ENCODE measurements around the gene CTNNA1. TPM values are rescaled to one million over a fixed set of nuclear protein-coding genes. Genes with fewer than 3 reads are reported as not detected.
"Not testable (repeated sequence)": the region's sequence is repeated elsewhere in the genome, so short reads cannot be mapped to it uniquely, and the experiment has no call there.

Gene CTNNA1, protein sequence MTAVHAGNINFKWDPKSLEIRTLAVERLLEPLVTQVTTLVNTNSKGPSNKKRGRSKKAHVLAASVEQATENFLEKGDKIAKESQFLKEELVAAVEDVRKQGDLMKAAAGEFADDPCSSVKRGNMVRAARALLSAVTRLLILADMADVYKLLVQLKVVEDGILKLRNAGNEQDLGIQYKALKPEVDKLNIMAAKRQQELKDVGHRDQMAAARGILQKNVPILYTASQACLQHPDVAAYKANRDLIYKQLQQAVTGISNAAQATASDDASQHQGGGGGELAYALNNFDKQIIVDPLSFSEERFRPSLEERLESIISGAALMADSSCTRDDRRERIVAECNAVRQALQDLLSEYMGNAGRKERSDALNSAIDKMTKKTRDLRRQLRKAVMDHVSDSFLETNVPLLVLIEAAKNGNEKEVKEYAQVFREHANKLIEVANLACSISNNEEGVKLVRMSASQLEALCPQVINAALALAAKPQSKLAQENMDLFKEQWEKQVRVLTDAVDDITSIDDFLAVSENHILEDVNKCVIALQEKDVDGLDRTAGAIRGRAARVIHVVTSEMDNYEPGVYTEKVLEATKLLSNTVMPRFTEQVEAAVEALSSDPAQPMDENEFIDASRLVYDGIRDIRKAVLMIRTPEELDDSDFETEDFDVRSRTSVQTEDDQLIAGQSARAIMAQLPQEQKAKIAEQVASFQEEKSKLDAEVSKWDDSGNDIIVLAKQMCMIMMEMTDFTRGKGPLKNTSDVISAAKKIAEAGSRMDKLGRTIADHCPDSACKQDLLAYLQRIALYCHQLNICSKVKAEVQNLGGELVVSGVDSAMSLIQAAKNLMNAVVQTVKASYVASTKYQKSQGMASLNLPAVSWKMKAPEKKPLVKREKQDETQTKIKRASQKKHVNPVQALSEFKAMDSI
- total RNA-seq = 10 to 100 TPM; 88.1 to 92.6 TPM

DNA sequence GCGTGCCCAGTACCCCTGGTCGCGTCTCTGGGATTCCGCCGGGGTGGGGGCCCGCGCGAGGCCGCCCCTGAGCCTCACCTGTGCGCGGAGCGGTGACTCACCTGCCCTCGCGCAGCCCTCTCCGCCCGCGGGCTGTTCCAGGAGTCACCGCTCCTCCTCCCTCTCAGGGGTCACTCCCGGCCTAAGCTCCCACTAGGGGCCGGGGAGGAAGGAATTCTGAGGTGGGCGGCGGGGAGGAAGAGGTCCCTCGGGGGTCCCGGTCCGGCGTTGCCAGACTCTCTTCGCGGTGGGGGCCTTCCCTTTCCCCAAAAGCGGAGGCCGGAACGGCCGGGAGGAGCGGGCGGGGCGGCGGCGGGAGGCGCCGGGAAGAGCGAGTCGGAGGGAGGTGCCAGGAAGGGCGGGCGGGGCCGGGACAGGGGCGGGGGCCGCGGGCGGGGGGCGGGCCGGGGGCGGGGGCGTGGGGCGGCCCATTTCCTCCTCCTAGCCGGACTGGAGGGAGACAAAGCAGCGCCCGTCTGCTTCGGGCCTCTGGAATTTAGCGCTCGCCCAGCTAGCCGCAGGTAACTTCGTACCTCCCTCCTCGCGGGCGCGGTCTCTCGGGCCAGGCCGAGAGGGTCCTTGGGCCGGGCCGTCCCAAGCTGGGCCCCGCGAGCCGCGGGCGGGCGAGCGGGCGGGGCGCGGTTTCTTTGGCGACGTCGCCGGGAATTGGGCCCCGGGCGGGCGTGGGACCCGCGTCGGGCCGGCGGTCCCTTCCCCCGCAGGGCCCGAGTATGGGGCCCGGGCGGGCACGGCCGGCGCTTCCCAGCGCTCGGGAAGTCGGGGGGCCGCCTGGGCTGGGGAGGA, at the start of gene CTNNA1:
Gene CTNNA1, plus strand, starts transcription at position 475 of the 843 bp plus-strand sequence. CDS start 28,500 bp downstream, outside the sequence.
- ChIA-PET CTCF (interaction anchor here (0.6 to 1.5 kb wide), 2 partner anchors 72 to 496 kb away, joined by 3 to 5 read pairs; no protein-coding TSS in a partner anchor), POLR2A (no interaction called here)

DNA sequence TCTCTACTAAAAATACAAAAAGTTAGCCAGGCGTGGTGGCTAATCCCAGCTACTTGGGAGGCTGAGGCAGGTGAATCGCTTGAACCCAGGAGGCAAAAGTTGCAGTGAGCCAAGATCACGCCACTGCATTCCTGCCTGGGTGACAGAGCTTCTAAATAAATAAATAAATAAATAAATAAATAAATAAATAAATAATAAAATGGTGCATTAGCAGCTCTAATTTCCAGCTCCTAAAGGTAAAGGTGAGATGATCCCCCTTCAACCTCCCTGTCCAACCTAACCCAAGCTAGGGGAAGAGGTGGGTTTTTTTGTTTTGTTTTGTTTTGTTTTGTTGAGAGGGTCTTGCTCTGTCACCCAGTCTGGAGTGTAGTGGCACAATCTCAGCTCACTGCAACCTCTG, 49.4 kb upstream of the CTNNA1 start:
- POLR2A ChIA-PET = not testable (repeated sequence)
- CTCF ChIA-PET = interaction anchor here (1.4 kb wide), 1 partner anchor 124 kb away, joined by 3 read pairs; no protein-coding TSS in a partner anchor

DNA sequence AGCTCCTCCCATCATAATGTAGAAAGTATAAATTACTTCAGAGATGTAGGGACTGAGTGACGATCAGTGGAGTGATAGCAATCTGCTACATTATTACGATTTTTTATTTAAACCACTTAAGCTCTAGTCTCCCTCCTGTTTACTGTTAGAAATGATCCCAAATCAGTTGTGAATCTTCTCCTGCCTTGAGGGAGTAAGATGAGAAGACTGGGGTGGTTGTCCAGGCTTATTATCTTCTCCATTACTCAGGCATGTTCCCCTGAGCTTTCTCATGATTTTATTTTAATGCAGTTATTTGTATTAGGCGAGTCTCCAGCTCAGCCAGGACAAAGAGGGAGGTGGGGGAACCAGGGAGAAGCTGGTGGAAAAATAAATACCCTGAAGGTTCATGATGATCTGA, 48.2 kb upstream of the CTNNA1 start:
- CTCF ChIA-PET = no interaction called here
- POLR2A ChIA-PET = no interaction called here

DNA sequence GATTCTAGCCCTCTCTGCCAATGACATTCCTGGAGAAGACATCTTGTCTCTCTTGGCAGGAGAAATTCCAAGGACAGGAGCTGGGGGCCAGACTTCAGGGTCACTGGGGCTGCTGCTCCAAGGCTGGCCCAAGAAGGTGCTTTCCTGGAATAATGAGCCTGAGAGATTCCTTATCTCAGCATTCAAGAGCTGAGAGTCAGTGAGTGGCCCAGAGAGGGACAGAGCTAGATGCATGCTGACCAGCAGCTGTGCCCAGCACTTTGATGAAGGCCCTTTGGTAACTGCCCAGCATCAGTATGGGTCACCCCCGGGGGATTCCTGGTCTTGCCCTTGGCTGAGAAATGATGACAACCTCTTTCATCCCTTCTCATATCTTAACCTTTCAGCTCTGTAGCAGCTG, 47.7 kb upstream of the CTNNA1 start:
- POLR2A ChIA-PET = no interaction called here
- CTCF ChIA-PET = no interaction called here

DNA sequence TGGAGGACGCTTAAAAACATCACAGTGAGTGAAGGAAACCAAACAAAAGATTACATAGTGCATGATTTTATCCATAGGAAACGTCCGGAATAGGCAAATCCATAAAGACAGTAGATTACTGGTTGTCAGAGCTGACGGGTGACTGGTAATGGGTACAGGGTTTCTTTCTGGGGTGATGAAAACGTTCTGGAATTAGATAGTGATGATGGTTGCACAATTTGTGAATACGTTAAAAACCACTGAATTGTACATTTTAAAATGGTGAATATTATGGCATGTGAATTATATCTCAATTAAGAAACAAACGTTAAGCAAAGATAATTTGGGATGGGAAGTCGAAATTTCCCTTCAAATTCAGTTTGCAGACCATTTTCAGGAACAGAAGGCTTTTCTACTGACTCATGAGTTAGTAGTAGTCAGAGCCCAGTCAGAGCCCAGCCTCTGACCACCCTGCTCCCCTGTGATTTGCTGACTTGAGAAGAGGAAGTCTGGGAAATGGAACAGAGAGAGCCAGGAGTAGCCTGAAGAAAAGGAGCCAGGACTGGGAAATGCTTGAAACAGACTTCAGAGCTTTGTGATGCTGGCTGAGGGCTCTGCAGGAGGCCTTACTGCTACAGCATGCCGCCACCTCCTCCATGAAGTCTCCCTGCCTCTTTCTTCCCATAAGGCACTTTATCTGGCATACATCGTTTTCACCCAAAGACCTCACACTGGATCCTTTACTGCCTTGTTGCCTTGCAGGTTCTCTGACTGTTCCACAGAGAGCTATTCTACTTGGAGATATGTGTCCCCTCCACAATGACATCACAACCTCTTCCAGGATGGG, 46.4 kb upstream of the CTNNA1 start:
- ChIA-PET POLR2A (no interaction called here), CTCF (no interaction called here)

DNA sequence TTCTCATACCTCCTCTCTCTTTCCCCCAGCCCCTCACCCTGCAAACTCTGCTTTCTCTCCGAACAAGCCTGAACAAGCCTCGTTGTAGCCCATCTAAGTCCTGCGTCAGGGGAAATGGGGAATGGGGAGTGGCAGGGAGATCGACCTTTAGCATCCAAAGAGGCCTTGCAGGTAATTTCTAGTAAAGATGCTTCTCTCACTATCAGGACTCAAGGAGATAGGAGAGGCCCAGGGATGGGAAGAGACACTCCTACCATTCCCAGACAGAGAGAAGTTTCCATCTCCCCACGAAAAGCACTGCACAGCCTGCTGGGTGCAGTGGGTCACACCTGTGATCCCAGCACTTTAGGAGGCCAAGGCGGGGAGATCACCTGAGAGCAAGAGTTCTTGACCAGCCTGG, 44.4 kb upstream of the CTNNA1 start:
- ChIA-PET CTCF (no interaction called here), POLR2A (no interaction called here)

DNA sequence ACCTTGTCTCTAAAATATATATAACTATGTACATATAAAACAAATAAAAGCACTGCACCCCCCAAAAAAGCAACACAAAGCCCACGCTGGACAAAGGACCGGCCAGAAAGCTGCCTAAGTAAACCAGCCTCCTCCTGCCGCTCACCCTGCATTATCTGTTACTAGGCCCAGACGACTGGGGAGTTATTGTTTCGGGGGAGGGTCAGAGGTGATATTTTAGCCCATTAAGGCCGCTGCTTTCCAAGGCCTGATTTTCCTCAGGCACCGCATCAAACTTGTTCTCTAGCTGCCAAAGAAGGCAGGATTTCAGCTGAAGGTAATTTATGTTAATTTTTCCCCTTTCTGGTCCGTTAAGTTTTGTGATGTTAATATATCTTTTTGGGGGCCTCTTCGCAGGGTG, 44.0 kb upstream of the CTNNA1 start:
- ChIA-PET POLR2A (no interaction called here), CTCF (no interaction called here)

DNA sequence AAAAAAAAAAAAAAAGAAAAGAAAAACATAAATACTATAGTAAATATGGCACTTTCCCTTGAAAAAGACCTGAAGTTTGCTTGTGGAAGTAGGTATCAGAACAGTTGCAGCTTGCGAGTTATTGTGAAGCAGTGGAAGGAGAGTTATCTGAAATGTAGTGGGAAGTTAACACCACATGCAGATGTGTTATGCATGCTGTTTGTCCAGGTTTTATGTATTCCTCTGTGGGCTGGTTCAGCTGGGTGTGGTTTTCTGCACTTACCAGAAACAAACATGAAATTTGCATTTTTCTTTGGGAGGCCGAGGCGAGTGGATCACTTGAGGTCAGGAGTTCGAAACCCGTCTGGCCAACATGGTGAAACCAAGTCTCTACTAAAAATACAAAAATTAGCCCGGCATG, 42.1 kb upstream of the CTNNA1 start:
- CTCF ChIA-PET = no interaction called here
- POLR2A ChIA-PET = no interaction called here

DNA sequence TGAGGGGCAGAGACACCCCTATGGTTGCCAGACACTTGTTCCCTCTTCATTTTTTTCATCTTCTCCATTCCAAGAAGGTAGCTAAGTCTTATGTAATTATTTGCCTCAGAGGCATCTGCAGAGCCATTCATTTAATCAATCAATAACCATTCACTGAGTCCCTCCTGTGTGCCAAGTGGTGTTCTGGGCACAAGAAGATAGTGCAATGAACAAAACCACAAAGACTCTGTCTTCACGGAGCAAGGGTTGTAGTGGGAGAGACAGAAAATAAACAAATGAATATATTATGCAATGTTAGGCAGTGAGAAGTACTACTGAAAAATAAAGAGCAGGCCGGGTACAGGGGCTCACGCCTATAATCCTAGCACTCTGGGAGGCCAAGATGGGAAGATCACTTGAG, 41.4 kb upstream of the CTNNA1 start:
- CTCF ChIA-PET = no interaction called here
- POLR2A ChIA-PET = no interaction called here

DNA sequence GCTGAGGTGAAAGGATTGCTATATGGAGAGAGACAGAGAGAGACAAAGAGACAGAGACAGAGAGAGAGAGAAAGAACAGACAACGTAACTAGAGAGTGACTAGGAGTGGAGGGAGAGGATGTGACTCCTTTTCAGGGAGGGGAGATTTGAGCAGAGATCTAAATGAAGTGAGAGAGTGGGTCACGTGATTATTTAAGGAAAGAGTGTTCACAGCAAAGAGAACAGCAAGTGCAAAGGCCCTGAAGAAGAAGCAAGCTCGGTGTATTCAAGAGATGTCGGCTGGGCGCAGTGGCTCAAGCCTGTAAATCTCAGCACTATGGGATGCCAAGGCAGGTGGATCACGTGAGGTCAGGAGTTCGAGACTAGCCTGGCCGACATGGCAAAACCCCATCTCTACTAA, 40.9 kb upstream of the CTNNA1 start:
- POLR2A ChIA-PET = no interaction called here
- CTCF ChIA-PET = no interaction called here

DNA sequence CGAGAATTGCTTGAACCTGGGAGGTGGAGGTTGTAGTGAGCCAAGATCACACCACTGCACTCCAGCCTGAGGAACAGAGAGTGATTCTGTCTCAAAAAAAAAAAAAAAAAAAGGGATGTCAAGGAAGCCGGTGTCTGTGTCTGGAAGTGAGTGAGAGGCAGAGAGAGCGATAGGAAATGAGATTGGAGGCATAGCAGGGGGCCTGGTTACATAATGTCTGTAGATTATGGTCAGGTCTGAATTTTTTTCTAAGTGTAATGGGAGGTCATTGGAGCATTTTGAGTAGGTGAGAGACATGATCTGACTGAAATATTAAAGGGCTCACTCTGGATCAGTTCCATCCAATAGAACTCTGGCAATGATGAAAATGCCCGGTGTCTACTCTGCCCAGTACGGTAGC, 40.4 kb upstream of the CTNNA1 start:
- CTCF ChIA-PET = no interaction called here

DNA sequence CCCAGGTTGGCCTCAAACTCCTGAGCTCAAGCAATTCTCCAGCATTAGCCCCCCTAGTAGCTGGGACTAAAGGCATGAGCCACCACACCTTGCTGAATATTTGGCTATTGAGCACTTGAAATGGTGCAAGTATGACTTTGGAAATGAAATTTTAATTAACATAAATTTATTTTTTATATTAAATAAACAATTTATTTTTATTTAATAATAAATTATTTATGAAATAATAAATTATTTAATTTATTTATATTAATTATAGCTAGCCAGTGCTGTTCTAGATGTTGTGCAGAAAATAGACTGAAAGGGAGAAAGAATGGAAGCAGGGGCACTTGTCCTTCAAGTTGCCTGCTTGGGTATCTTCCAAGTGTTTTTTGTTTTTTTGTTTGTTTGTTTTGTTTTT, 40.0 kb upstream of the CTNNA1 start:
- POLR2A ChIA-PET = no interaction called here
- CTCF ChIA-PET = interaction anchor here (1.0 kb wide), 1 partner anchor 11 kb away, joined by 3 read pairs; no protein-coding TSS in a partner anchor

More for the DNA sequence above, 40.4 kb upstream of the CTNNA1 start:
- POLR2A ChIA-PET = no interaction called here

DNA sequence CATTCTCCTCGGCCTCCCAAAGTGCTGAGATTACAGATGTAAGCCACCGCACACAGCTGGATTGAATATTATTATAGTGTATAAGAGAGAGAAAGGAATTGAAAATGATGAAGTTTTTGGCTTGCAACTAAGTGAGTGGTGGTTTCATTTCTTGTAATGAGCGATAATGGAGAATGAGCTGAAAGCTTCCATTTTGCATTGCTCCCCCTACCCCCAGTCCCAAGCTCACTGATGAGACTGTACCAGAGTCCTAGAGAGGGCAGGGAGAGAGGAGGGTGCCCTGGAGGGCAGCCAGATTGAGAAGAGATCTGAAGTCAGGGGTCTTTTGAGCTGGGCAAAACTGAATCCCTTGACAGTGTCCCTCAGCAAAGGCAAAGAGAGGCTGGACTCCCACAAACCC, 38.5 kb upstream of the CTNNA1 start:
- ChIA-PET CTCF (interaction anchor here (0.6 kb wide), 1 partner anchor 216 kb away, joined by 3 read pairs; no protein-coding TSS in a partner anchor), POLR2A (interaction anchor here (1.0 kb wide), 1 partner anchor 139 kb away, joined by 3 read pairs; the partner anchor contains the start of gene HSPA9)

DNA sequence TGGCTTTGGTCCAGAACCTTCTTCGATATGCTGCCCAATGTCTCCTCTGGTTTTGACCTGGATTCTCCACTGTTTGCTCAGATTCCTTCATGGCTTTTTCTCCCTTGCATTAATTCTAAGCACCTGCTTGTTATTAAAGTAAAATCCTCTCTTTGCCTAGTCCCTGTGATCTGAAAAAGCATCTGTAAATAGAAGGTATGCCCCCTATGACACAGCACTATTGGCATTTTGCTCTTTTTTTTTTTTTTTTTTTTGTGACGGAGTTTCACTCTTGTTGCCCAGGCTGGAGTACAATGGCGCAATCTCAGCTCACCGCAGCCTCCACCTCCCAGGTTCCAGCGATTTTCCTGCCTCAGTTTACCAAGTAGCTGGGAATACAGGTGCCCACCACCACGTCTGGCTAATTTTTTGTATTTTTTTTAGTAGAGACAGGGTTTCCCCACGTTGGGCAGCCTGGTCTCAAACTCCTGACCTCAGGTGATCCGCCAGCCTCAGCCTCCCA, 37.2 kb upstream of the CTNNA1 start:
- CTCF ChIA-PET = not testable (repeated sequence)
- POLR2A ChIA-PET = interaction anchor here (1.0 kb wide), 1 partner anchor 140 kb away, joined by 3 read pairs; the partner anchor contains the start of gene HSPA9

DNA sequence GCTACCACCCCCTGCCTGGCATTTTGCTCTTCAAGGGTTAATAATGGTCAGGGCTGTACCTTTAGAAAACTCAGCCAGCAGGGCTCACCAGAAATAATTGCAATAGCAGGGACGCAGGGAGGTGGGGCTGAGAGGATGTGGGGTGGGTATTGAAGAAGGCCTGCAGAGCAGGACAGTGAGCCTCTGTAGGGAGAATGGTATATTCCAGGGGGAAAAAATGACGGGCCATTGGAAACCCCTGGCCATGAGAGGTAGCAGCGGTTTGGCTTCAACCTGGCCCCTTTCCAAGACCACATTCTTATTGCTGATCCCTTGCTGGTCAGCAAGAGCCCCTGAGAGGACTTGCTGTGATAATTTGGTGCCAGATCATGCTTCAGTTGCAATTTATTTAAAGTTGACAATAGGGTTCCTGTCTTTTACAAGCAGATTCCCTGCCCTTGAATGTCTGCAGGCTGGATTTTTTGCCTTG, 36.7 kb upstream of the CTNNA1 start:
- CTCF ChIA-PET = no interaction called here
- POLR2A ChIA-PET = no interaction called here

DNA sequence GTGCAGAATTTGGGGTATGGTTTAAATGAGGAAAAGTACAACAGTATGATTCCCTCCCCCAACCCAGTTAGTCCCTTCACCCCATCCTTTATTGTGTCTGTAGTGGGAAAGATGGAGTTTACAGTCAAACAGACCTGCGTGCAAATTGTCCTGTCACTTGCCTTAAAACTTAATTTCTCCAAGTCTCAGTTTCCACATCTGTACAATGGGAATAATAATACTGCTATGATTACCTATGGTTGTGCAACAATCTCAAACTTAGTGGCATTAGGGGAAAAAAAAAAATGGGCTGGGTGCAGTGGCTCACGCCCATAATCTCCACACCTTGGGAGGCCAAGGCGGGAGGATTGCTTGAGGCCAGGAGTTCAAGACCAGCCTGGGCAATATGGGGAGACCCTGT, 35.8 kb upstream of the CTNNA1 start:
- ChIA-PET POLR2A (no interaction called here), CTCF (no interaction called here)

DNA sequence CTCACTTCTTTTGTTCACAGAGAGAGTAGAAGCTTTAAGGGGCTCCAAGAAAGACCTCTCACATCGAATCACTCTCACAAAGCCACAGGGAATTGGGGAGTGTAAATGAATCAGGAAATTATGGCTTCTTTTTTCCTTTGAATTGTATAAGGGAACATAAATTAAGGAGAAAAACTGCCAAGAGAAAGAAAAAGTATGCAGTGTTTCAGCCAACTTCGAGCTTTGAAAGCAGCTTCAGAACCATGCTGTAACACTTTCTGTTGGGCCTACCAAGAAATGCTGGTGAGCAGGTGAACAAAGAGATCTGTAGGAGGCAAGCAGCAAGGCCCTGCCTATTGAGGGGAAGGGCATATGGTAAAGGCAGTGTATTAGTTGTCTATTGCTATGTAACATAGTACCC, 33.4 kb upstream of the CTNNA1 start:
- POLR2A ChIA-PET = no interaction called here

DNA sequence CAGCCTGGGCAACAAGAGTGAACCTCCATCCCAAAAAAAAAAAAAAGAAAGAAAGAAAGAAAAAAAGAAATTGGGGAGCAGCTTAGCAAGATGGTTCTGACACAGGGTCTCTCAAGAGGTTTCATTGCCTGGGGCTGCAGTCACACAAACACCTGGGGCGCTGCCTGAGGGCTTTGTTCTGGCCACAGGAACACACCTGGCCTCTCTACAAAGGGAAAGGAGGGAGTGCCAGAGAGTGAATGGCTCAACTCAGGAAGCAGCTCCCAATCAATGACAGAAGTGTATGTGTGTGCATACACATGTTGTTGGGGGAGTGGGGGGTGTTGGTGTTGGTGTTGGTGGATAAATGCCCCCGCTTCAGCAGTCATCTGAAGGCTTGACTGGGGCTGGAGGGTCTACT, 32.4 kb upstream of the CTNNA1 start:
- CTCF ChIA-PET = no interaction called here
- POLR2A ChIA-PET = no interaction called here

More for the DNA sequence above, 33.4 kb upstream of the CTNNA1 start:
- CTCF ChIA-PET = no interaction called here

DNA sequence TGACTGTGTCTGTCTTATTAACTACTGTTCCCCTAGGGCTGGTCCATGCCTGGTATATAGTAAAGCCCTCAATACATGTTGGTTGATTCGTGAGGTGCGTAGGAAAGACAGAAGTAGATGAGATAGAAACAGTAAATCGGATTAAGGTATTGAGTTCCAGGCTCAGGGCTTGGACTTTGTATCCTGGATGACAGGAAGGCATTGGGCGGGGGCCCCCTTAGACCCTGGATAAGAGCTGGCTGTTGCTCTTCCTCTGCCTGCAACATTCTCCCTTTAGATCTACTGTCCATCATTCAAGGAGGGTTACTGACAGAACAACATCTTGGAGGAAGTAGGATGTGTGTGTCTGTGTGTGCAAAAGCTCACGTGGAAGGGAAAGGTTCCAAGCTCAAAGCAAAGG, 31.2 kb upstream of the CTNNA1 start:
- CTCF ChIA-PET = interaction anchor here (0.6 kb wide), 1 partner anchor 71 kb away, joined by 4 read pairs; no protein-coding TSS in a partner anchor

More for the DNA sequence above, 31.2 kb upstream of the CTNNA1 start:
- POLR2A ChIA-PET = no interaction called here
